ENCODE measurements around the gene SCUBE1. TPM values are rescaled to one million over a fixed set of nuclear protein-coding genes. Genes with fewer than 3 reads are reported as not detected.

Gene SCUBE1
- total RNA-seq, 2 experiments from 2014 or later, result not detected

DNA sequence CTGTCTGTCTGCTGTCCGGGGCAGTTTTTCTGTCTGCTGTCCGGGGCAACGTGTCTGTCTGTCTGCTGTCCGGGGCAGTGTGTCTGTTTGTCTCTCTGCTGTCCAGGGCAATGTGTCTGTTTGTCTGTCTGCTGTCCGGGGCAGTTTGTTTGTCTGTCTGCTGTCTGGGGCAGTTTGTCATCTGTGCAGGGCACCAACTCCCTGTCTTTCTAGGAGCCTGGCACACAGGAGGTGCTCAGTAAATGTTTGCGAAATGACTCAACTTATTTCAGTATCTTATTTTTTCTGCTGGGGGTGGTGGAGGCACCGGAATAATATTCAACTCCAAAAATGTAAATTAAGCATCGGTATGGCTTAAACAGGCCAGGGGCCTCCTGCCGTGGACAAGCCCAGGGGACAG, 144.2 kb downstream of the SCUBE1 start:
- ChIA-PET POLR2A (no interaction called here), CTCF (ENCODE audit: unreplicated experiment) (no interaction called here)
- no peak overlapping the region for H3K4me3 ChIP-seq (ENCODE audit: low read depth, low read length, poor library complexity, severe bottlenecking)
- no peak for TF ChIP-seq EZH2phosphoT487 (IDR thresholded peaks at IDR 0.05; ENCODE audit: borderline replicate concordance, low read depth, low read length)
- TF ChIP-seq, protein P1, sequence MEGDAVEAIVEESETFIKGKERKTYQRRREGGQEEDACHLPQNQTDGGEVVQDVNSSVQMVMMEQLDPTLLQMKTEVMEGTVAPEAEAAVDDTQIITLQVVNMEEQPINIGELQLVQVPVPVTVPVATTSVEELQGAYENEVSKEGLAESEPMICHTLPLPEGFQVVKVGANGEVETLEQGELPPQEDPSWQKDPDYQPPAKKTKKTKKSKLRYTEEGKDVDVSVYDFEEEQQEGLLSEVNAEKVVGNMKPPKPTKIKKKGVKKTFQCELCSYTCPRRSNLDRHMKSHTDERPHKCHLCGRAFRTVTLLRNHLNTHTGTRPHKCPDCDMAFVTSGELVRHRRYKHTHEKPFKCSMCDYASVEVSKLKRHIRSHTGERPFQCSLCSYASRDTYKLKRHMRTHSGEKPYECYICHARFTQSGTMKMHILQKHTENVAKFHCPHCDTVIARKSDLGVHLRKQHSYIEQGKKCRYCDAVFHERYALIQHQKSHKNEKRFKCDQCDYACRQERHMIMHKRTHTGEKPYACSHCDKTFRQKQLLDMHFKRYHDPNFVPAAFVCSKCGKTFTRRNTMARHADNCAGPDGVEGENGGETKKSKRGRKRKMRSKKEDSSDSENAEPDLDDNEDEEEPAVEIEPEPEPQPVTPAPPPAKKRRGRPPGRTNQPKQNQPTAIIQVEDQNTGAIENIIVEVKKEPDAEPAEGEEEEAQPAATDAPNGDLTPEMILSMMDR (conservative IDR thresholded peaks at IDR 0.05; ENCODE audit: low read length), result no peak
- H3K79me2 ChIP-seq (ENCODE audit: insufficient read depth, low read depth, low read length), result no peaks in the 10 kb centered on the region
- intact Hi-C loops (cut with micrococcal nuclease; ENCODE audit: unreplicated experiment), result no loop called here
- no peak overlapping the region for H2AFZ ChIP-seq (ENCODE audit: low read length)
- no peak overlapping the region for H3K4me2 ChIP-seq (ENCODE audit: low read length)
- no peaks in the 10 kb centered on the region for H3K36me3 ChIP-seq (ENCODE audit: insufficient read depth, low read length)
- H3K9me3 ChIP-seq (ENCODE audit: low read length), result no peaks in the 10 kb centered on the region
- DNase-seq (ENCODE audit: low spot score), result no peak
- H3K27ac ChIP-seq (ENCODE audit: low read depth, low read length, poor library complexity, severe bottlenecking), result no peak overlapping the region
- no TSS peak for BruUV-seq (replicated peaks)
- no peaks in the 10 kb centered on the region for H3K4me1 ChIP-seq (ENCODE audit: insufficient read depth, low read length, poor library complexity, severe bottlenecking)
- no peaks in the 10 kb centered on the region for H4K20me1 ChIP-seq (ENCODE audit: insufficient read depth, low read length)
- H3K9me2 ChIP-seq (ENCODE audit: insufficient read depth, low read length), result no peaks in the 10 kb centered on the region

DNA sequence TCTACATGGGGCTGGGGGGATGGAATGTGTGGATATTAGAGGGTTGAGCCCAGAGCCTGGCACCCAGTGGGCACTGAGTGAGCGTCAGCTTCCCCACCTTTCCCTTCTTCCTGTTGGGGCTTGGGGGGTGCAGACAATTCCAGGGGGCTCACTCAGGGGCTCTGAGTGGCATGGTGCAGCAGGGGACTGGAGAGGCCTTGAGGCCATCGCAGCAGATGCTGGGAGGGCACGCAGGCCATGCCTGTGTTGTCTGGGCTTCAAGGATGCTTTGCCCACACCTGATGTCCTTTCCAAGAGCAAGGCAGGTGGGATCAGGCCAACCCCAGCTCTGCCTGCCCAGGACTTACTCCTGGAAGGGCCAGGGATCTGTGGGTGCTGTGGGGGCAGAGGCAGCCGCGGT, 145.0 kb downstream of the SCUBE1 start:
- no TSS peak for BruUV-seq (replicated peaks)
- H3K27ac ChIP-seq (ENCODE audit: low read depth, low read length, poor library complexity, severe bottlenecking), result no peak overlapping the region
- ChIA-PET POLR2A (no interaction called here), CTCF (ENCODE audit: unreplicated experiment) (no interaction called here)
- no peaks in the 10 kb centered on the region for H3K4me1 ChIP-seq (ENCODE audit: insufficient read depth, low read length, poor library complexity, severe bottlenecking)
- no peak for DNase-seq (ENCODE audit: low spot score)
- H4K20me1 ChIP-seq (ENCODE audit: insufficient read depth, low read length), result no peaks in the 10 kb centered on the region
- no peak overlapping the region for H3K4me3 ChIP-seq (ENCODE audit: low read depth, low read length, poor library complexity, severe bottlenecking)
- intact Hi-C loops (cut with micrococcal nuclease; ENCODE audit: unreplicated experiment), result no loop called here
- no peaks in the 10 kb centered on the region for H3K36me3 ChIP-seq (ENCODE audit: insufficient read depth, low read length)
- TF ChIP-seq EZH2phosphoT487 (IDR thresholded peaks at IDR 0.05; ENCODE audit: borderline replicate concordance, low read depth, low read length), result no peak
- TF ChIP-seq, protein P1 (conservative IDR thresholded peaks at IDR 0.05; ENCODE audit: low read length), result no peak
- no peak overlapping the region for H3K4me2 ChIP-seq (ENCODE audit: low read length)
- H3K9me2 ChIP-seq (ENCODE audit: insufficient read depth, low read length), result no peaks in the 10 kb centered on the region
- no peaks in the 10 kb centered on the region for H3K79me2 ChIP-seq (ENCODE audit: insufficient read depth, low read depth, low read length)
- H2AFZ ChIP-seq (ENCODE audit: low read length), result no peak overlapping the region
- no peaks in the 10 kb centered on the region for H3K9me3 ChIP-seq (ENCODE audit: low read length)

DNA sequence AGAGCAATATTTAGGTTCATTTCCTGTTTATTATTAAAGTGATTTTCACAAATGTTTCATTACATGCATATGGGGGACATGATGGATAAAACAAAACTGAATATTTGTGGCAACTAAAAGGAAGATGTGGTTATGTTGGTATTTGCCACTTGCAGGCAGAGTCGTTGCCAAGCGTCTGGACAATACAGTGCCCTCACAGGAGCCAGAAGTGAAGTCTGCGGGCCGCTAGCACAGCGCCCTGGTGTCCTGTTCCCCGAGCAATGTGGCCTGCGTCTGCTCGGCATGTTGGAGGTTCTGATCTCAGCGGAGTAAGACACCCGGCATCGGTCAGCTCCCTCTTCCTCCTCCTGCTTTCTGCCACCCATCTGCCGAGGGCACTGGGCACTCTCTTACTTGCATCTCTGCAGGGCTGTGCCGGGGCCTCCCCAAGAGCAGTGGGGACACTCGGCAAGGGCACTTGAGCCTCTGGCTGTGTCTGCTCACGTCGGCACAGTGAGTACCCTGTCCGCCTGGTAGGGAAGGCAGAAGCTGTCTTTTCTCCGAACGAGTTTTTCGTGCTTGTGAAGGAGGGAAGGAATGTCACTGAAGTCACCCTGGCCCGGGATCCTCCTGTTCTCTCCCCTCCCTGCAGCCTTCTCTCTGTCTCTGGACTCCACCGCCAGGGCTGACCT, 145.8 kb downstream of the SCUBE1 start:
- no TSS peak for BruUV-seq (replicated peaks)
- H2AFZ ChIP-seq (ENCODE audit: low read length), result no peak overlapping the region

More for the DNA sequence above, 145.8 kb downstream of the SCUBE1 start:
- TF ChIP-seq, protein P1 (conservative IDR thresholded peaks at IDR 0.05; ENCODE audit: low read length), result no peak
- TF ChIP-seq EZH2phosphoT487 (IDR thresholded peaks at IDR 0.05; ENCODE audit: borderline replicate concordance, low read depth, low read length), result no peak
- H3K79me2 ChIP-seq (ENCODE audit: insufficient read depth, low read depth, low read length), result no peaks in the 10 kb centered on the region
- DNase-seq (ENCODE audit: low spot score), result no peak
- H3K27ac ChIP-seq (ENCODE audit: low read depth, low read length, poor library complexity, severe bottlenecking), result no peak overlapping the region
- no peak overlapping the region for H3K4me2 ChIP-seq (ENCODE audit: low read length)
- no peaks in the 10 kb centered on the region for H3K4me1 ChIP-seq (ENCODE audit: insufficient read depth, low read length, poor library complexity, severe bottlenecking)
- CTCF ChIA-PET (ENCODE audit: unreplicated experiment), result no interaction called here
- no peaks in the 10 kb centered on the region for H3K9me2 ChIP-seq (ENCODE audit: insufficient read depth, low read length)
- H3K4me3 ChIP-seq (ENCODE audit: low read depth, low read length, poor library complexity, severe bottlenecking), result no peak overlapping the region
- POLR2A ChIA-PET, result no interaction called here
- H3K36me3 ChIP-seq (ENCODE audit: insufficient read depth, low read length), result no peaks in the 10 kb centered on the region
- no peaks in the 10 kb centered on the region for H3K9me3 ChIP-seq (ENCODE audit: low read length)
- intact Hi-C loops (cut with micrococcal nuclease; ENCODE audit: unreplicated experiment), result no loop called here
- H4K20me1 ChIP-seq (ENCODE audit: insufficient read depth, low read length), result no peaks in the 10 kb centered on the region
